Measurements from ENCODE around the gene TIMM8A. TPM values are rescaled to one million over a fixed set of nuclear protein-coding genes. Genes with fewer than 3 reads are reported as not detected.

The TIMM8A gene
- polyA plus RNA-seq, 1 donor: 21.5 TPM

Other genes with a start within 250 kb of the TIMM8A start
- 2.1 TPM for gene DRP2, start 129.0 kb downstream of the TIMM8A start, polyA plus RNA-seq
- 0.18 TPM for gene TAF7L, start 57.4 kb downstream of the TIMM8A start, polyA plus RNA-seq
- gene BTK, start 37.4 kb upstream of the TIMM8A start, polyA plus RNA-seq: 4.3 TPM
- 2,501 TPM for gene RPL36A, start 42.3 kb upstream of the TIMM8A start, polyA plus RNA-seq
- 123 TPM for gene GLA, start 59.2 kb upstream of the TIMM8A start, polyA plus RNA-seq
- gene HNRNPH2, start 59.5 kb upstream of the TIMM8A start, polyA plus RNA-seq: 115 TPM
- gene ARMCX4, start 136.7 kb upstream of the TIMM8A start, polyA plus RNA-seq: 18.9 TPM
- gene ARMCX1, start 201.8 kb upstream of the TIMM8A start, polyA plus RNA-seq: 37.1 TPM